DND-41 (cell line): ENCODE data around the gene C1orf115.
"Not testable (repeated sequence)": the region's sequence is repeated elsewhere in the genome, so short reads cannot be mapped to it uniquely, and the experiment has no call there.

Source experiments
- ATAC-seq: fragments of 200-7000 bp; cut with Tn5 transposase; 3 replicates; pipeline ENCODE4 v1.9.1; 2021; ENCODE audit warnings: low read depth; ENCODE audit not compliant: insufficient read depth
- DNase-seq: peaks from one replicate; pipeline ENCODE4 v3.0.0-alpha.2; 2020
- H2AFZ ChIP-seq: 2 replicates; pipeline ENCODE4 v1.6.0; 2012; ENCODE audit warnings: low read depth, low read length
- H3K27ac ChIP-seq: 2 replicates; pipeline ENCODE4 v1.5.1; 2012; ENCODE audit warnings: low read length, inconsistent platforms
- H3K27me3 ChIP-seq: fragments of 200-600 bp; sonication (generic); 2 replicates; pipeline ENCODE4 v1.6.0; 2012; ENCODE audit warnings: low read length, mild to moderate bottlenecking, inconsistent platforms; ENCODE audit not compliant: insufficient read depth, poor library complexity
- H3K36me3 ChIP-seq: 2 replicates; pipeline ENCODE4 v1.5.1; 2012; ENCODE audit warnings: low read length, inconsistent platforms; ENCODE audit not compliant: insufficient read depth
- H3K4me1 ChIP-seq: 2 replicates; pipeline ENCODE4 v1.5.1; 2012; ENCODE audit warnings: mild to moderate bottlenecking, low read length; ENCODE audit not compliant: insufficient read depth
- H3K4me2 ChIP-seq: 2 replicates; pipeline ENCODE4 v1.6.0; 2012; ENCODE audit warnings: mild to moderate bottlenecking, moderate library complexity, low read length, inconsistent platforms; ENCODE audit not compliant: insufficient read depth
- H3K4me3 ChIP-seq, 2 experiments: fragments of 200-600 bp in 1 of 2; shearing (Covaris generic) in 1 of 2; 2 replicates each; pipeline ENCODE4 v1.5.1; 2012 to 2016; ENCODE audit warnings: inconsistent platforms in 2 of 2, low read length in 2 of 2, mild to moderate bottlenecking in 2 of 2, low read depth in 1 of 2, moderate library complexity in 1 of 2
- H3K79me2 ChIP-seq: 2 replicates; pipeline ENCODE4 v1.6.0; 2012; ENCODE audit warnings: low read length, inconsistent platforms; ENCODE audit not compliant: insufficient read depth
- H3K9ac ChIP-seq: 2 replicates; pipeline ENCODE4 v1.6.0; 2012; ENCODE audit warnings: low read depth, mild to moderate bottlenecking, inconsistent platforms, low read length, moderate library complexity
- H3K9me3 ChIP-seq: 2 replicates; pipeline ENCODE4 v1.5.1; 2012; ENCODE audit warnings: low read length, moderate library complexity, mild to moderate bottlenecking, inconsistent platforms; ENCODE audit not compliant: insufficient read depth, severe bottlenecking
- H4K20me1 ChIP-seq: 2 replicates; pipeline ENCODE4 v1.6.0; 2012; ENCODE audit warnings: low read length; ENCODE audit not compliant: insufficient read depth
- CTCF ChIP-seq: IDR thresholded peaks from 2 replicates; pipeline ENCODE4 v1.5.1; 2012; ENCODE audit warnings: borderline replicate concordance, low read length, moderate library complexity, mild to moderate bottlenecking; ENCODE audit not compliant: poor library complexity, severe bottlenecking; ENCODE audit errors: extremely low read depth
- EZH2 ChIP-seq: IDR thresholded peaks from 3 replicates; pipeline ENCODE4 v1.6.1; 2012; ENCODE audit warnings: borderline replicate concordance, low read depth, mild to moderate bottlenecking, moderate library complexity, low read length, inconsistent platforms; ENCODE audit not compliant: severe bottlenecking

Gene C1orf115

GRCh38 chr1:220710333-220710732 is 20.2 kb downstream of the C1orf115 start:
- ATAC-seq (no peak; the same call in 2 of the 3 replicates), DNase-seq (no peak)
- no peaks in the 10 kb centered on the region for H3K27me3 ChIP-seq
- no peak overlapping the region for H3K4me2 ChIP-seq
- H2AFZ ChIP-seq = no peak overlapping the region
- no peak for TF ChIP-seq EZH2
- TF ChIP-seq CTCF = no peak
- no peak overlapping the region for H3K27ac ChIP-seq
- no peaks in the 10 kb centered on the region for H3K36me3 ChIP-seq
- H3K4me1 ChIP-seq = no peaks in the 10 kb centered on the region
- no peaks in the 10 kb centered on the region for H3K79me2 ChIP-seq
- H3K9ac ChIP-seq = no peak overlapping the region
- no peak overlapping the region for H3K4me3 ChIP-seq
- H4K20me1 ChIP-seq = no peaks in the 10 kb centered on the region
- H3K9me3 ChIP-seq = peaks cover 7% of the 10 kb centered on the region

- H3K27ac ChIP-seq = no peak overlapping the region
- H3K9ac ChIP-seq = no peak overlapping the region
- no peak for TF ChIP-seq CTCF
- no peak overlapping the region for H2AFZ ChIP-seq
- H4K20me1 ChIP-seq = no peaks in the 10 kb centered on the region
- H3K4me1 ChIP-seq = no peaks in the 10 kb centered on the region
- H3K36me3 ChIP-seq = no peaks in the 10 kb centered on the region
- no peaks in the 10 kb centered on the region for H3K79me2 ChIP-seq
- H3K4me2 ChIP-seq = no peak overlapping the region
- H3K27me3 ChIP-seq = no peaks in the 10 kb centered on the region
- ATAC-seq (no peak), DNase-seq (no peak)
- no peak overlapping the region for H3K4me3 ChIP-seq
- peaks cover 11% of the 10 kb centered on the region for H3K9me3 ChIP-seq
Observed at GRCh38 chr1:220711056-220711809, 21.1 kb downstream of the C1orf115 start.

- DNase-seq, ATAC-seq, H3K9ac ChIP-seq: not testable (repeated sequence)
Observed at GRCh38 chr1:220715986-220716385, 25.8 kb downstream of the C1orf115 start.

GRCh38 chr1:220717800-220718640 is 27.9 kb downstream of the C1orf115 start:
- Histone ChIP-seq H3K27ac (no peak overlapping the region), H3K27me3 (no peaks in the 10 kb centered on the region), H3K9me3 (peaks cover 13% of the 10 kb centered on the region), H3K4me3 (no peak overlapping the region), H4K20me1 (no peaks in the 10 kb centered on the region), H3K36me3 (no peaks in the 10 kb centered on the region), H3K4me2 (no peak overlapping the region), H2AFZ (no peak overlapping the region), H3K79me2 (no peaks in the 10 kb centered on the region), H3K9ac (no peak overlapping the region), H3K4me1 (no peaks in the 10 kb centered on the region)
- no peak for TF ChIP-seq CTCF
- no peak for TF ChIP-seq EZH2
- no peak for DNase-seq
- ATAC-seq = no peak

More at GRCh38 chr1:220715986-220716385, 25.8 kb downstream of the C1orf115 start:
- H3K27ac ChIP-seq, H3K27me3 ChIP-seq, H3K4me1 ChIP-seq, H3K4me3 ChIP-seq, H3K4me2 ChIP-seq, H2AFZ ChIP-seq, H3K79me2 ChIP-seq, H3K36me3 ChIP-seq, H4K20me1 ChIP-seq: not testable (repeated sequence)
- peaks cover 13% of the 10 kb centered on the region for H3K9me3 ChIP-seq

GRCh38 chr1:220721266-220721665 is 31.1 kb downstream of the C1orf115 start:
- not testable (repeated sequence) for H3K27me3 ChIP-seq, H4K20me1 ChIP-seq, H3K4me3 ChIP-seq, H3K4me1 ChIP-seq, H3K4me2 ChIP-seq, H3K79me2 ChIP-seq, ATAC-seq, DNase-seq, H3K9me3 ChIP-seq, H3K27ac ChIP-seq, H3K9ac ChIP-seq, H2AFZ ChIP-seq, H3K36me3 ChIP-seq
